Activated CD4-positive, alpha-beta T cell treated with anti-CD3 and anti-CD28 coated beads, Interleukin-2, amount 10 ng/mL, durations not matched to agents 24 days and 14 days (primary cell): Measurements from ENCODE around the gene F8. TPM values are rescaled to one million over a fixed set of nuclear protein-coding genes. Genes with fewer than 3 reads are reported as not detected.

Experiments
- DNase-seq: peaks from one replicate; pipeline ENCODE4 v3.0.0; 2022
- H3K27ac Mint-ChIP-seq: one replicate; pipeline ENCODE4 v1.8.0; 2022; ENCODE audit warnings: mild to moderate bottlenecking, mixed read lengths
- H3K27me3 Mint-ChIP-seq: one replicate; pipeline ENCODE4 v1.8.0; 2022; ENCODE audit warnings: mixed read lengths
- H3K36me3 Mint-ChIP-seq: one replicate; pipeline ENCODE4 v1.8.0; 2022; ENCODE audit warnings: low read depth, mild to moderate bottlenecking, mixed read lengths
- H3K4me1 Mint-ChIP-seq: one replicate; pipeline ENCODE4 v1.8.0; 2021; ENCODE audit warnings: mixed read lengths
- H3K4me3 Mint-ChIP-seq: one replicate; pipeline ENCODE4 v1.8.0; 2022; ENCODE audit warnings: mild to moderate bottlenecking, moderate library complexity, mixed read lengths
- H3K9me3 Mint-ChIP-seq: one replicate; pipeline ENCODE4 v1.8.0; 2021; ENCODE audit warnings: mixed read lengths
- intact Hi-C: fragments of 100-400 bp; cut with micrococcal nuclease; formaldehyde crosslinking; loops from one replicate; pipeline ENCODE4 v1.15.1; 2023
- total RNA-seq: library from RNA; stranded (reverse); gene quantifications from 2 replicates; pipeline ENCODE4 v1.2.3, GENCODE V29; 2022

F8 gene
- 3.0 and 3.7 TPM in 2 replicates for total RNA-seq

GRCh38 chrX:155022585-155022984 is at the start of gene F8:
F8 (minus strand) TSS chrX:155022723; CDS start chrX:155022552, 171 bp downstream.
- no peak for DNase-seq
- no peak within 1 kb of the TSS for H3K27ac Mint-ChIP-seq
- no peaks in the 10 kb centered on the region for H3K9me3 Mint-ChIP-seq
- no peaks in the 10 kb centered on the region for H3K36me3 Mint-ChIP-seq
- no peak within 1 kb of the TSS for H3K4me3 Mint-ChIP-seq
- no peaks in the 10 kb centered on the region for H3K4me1 Mint-ChIP-seq
- intact Hi-C loops: loop anchor here (10.0 kb wide), 1 partner anchor 648 kb away; the partner anchor contains the start of genes EMD and FLNA
- peaks cover 22% of the 10 kb centered on the region for H3K27me3 Mint-ChIP-seq

GRCh38 chrX:155071694-155072280 is 49.3 kb upstream of the F8 start:
- Mint-ChIP-seq H3K27ac (peak overlapping the region; percentile 97), H3K27me3 (no peaks in the 10 kb centered on the region), H3K9me3 (no peaks in the 10 kb centered on the region), H3K4me3 (peak overlapping the region; percentile 95), H3K4me1 (peaks cover 39% of the 10 kb centered on the region), H3K36me3 (peaks cover 25% of the 10 kb centered on the region)
- intact Hi-C loops: loop anchor here (2.0 to 5.0 kb wide), 2 partner anchors 89 to 145 kb away; partner anchors contain the start of gene VBP1
- no peak for DNase-seq

GRCh38 chrX:155070975-155071693 is 48.6 kb upstream of the F8 start, which contains the start of the genes BRCC3, CMC4 and MTCP1:
BRCC3 (plus strand) TSS chrX:155071508; CDS start chrX:155071528, 20 bp downstream.
CMC4 (minus strand) TSS chrX:155071136; CDS start chrX:155064023, 7,113 bp downstream.
MTCP1 (minus strand) TSS chrX:155071136; CDS start chrX:155066010, 5,126 bp downstream.
- H3K27me3 Mint-ChIP-seq: no peaks in the 10 kb centered on the region
- DNase-seq: peak; percentile 93
- H3K27ac Mint-ChIP-seq: peak within 1 kb of the TSS; percentile 97
- peaks cover 25% of the 10 kb centered on the region for H3K36me3 Mint-ChIP-seq
- intact Hi-C loops: loop anchor here (1.0 to 5.0 kb wide), 2 partner anchors 45 to 89 kb away; partner anchors contain the start of gene FUNDC2
- no peaks in the 10 kb centered on the region for H3K9me3 Mint-ChIP-seq
- H3K4me3 Mint-ChIP-seq: peak within 1 kb of the TSS; percentile 95
- H3K4me1 Mint-ChIP-seq: peaks cover 39% of the 10 kb centered on the region

GRCh38 chrX:155070663-155070974 is 48.1 kb upstream of the F8 start:
- Mint-ChIP-seq H3K27ac (peak overlapping the region; percentile 86), H3K4me3 (peak overlapping the region; percentile 83), H3K36me3 (peaks cover 24% of the 10 kb centered on the region), H3K4me1 (peaks cover 38% of the 10 kb centered on the region), H3K9me3 (no peaks in the 10 kb centered on the region), H3K27me3 (no peaks in the 10 kb centered on the region)
- intact Hi-C loops: loop anchor here (1.0 to 5.0 kb wide), 2 partner anchors 44 to 88 kb away; partner anchors contain the start of gene FUNDC2
- no peak for DNase-seq

- H3K27ac Mint-ChIP-seq: peak overlapping the region; percentile 86
- DNase-seq: peak; percentile 57
- H3K4me3 Mint-ChIP-seq: peak overlapping the region; percentile 83
- intact Hi-C loops: loop anchor here (1.0 to 5.0 kb wide), 2 partner anchors 44 to 88 kb away; partner anchors contain the start of gene FUNDC2
- H3K27me3 Mint-ChIP-seq: no peaks in the 10 kb centered on the region
- peaks cover 35% of the 10 kb centered on the region for H3K4me1 Mint-ChIP-seq
- H3K9me3 Mint-ChIP-seq: no peaks in the 10 kb centered on the region
- H3K36me3 Mint-ChIP-seq: peaks cover 20% of the 10 kb centered on the region
These were observed 47.5 kb upstream of the F8 start for GRCh38 chrX:155070038-155070437.

- peak overlapping the region; percentile 83 for H3K4me3 Mint-ChIP-seq
- no peak overlapping the region for H3K27ac Mint-ChIP-seq
- no peak for DNase-seq
These were observed 46.9 kb upstream of the F8 start for GRCh38 chrX:155069414-155069813.

GRCh38 chrX:155068165-155068564 is 45.6 kb upstream of the F8 start:
- peak overlapping the region; percentile 69 for H3K27ac Mint-ChIP-seq

More at GRCh38 chrX:155069414-155069813, 46.9 kb upstream of the F8 start:
- intact Hi-C loops: no loop called here
- no peaks in the 10 kb centered on the region for H3K9me3 Mint-ChIP-seq
- H3K27me3 Mint-ChIP-seq: no peaks in the 10 kb centered on the region
- peaks cover 34% of the 10 kb centered on the region for H3K4me1 Mint-ChIP-seq
- H3K36me3 Mint-ChIP-seq: peaks cover 19% of the 10 kb centered on the region

GRCh38 chrX:155065035-155065734 is 42.7 kb upstream of the F8 start:
- intact Hi-C loops: no loop called here
- DNase-seq: no peak
- H3K27ac Mint-ChIP-seq: peak overlapping the region; percentile 29
- H3K9me3 Mint-ChIP-seq: no peaks in the 10 kb centered on the region
- H3K4me3 Mint-ChIP-seq: no peak overlapping the region
- H3K27me3 Mint-ChIP-seq: no peaks in the 10 kb centered on the region
- H3K36me3 Mint-ChIP-seq: peaks cover 5% of the 10 kb centered on the region
- H3K4me1 Mint-ChIP-seq: peaks cover 17% of the 10 kb centered on the region

More at GRCh38 chrX:155068165-155068564, 45.6 kb upstream of the F8 start:
- no peaks in the 10 kb centered on the region for H3K27me3 Mint-ChIP-seq
- H3K9me3 Mint-ChIP-seq: no peaks in the 10 kb centered on the region
- peaks cover 23% of the 10 kb centered on the region for H3K4me1 Mint-ChIP-seq
- peaks cover 9% of the 10 kb centered on the region for H3K36me3 Mint-ChIP-seq
- intact Hi-C loops: no loop called here
- peak; percentile 55 for DNase-seq
- H3K4me3 Mint-ChIP-seq: no peak overlapping the region

- Mint-ChIP-seq H3K4me3 (no peak overlapping the region), H3K27me3 (no peaks in the 10 kb centered on the region), H3K4me1 (peaks cover 9% of the 10 kb centered on the region), H3K36me3 (peaks cover 5% of the 10 kb centered on the region), H3K9me3 (no peaks in the 10 kb centered on the region), H3K27ac (no peak overlapping the region)
- no peak for DNase-seq
- intact Hi-C loops: no loop called here
These were observed 39.2 kb upstream of the F8 start for GRCh38 chrX:155061760-155062159.

- no peaks in the 10 kb centered on the region for H3K27me3 Mint-ChIP-seq
- peaks cover 17% of the 10 kb centered on the region for H3K4me1 Mint-ChIP-seq
- H3K9me3 Mint-ChIP-seq: no peaks in the 10 kb centered on the region
- H3K36me3 Mint-ChIP-seq: peaks cover 19% of the 10 kb centered on the region
- H3K4me3 Mint-ChIP-seq: peak overlapping the region; percentile 71
- peak overlapping the region; percentile 15 for H3K27ac Mint-ChIP-seq
- intact Hi-C loops: loop anchor here (1.0 to 2.0 kb wide), 2 partner anchors 68 to 76 kb away; no protein-coding TSS in a partner anchor
- DNase-seq: peak; percentile 82
These were observed 34.6 kb upstream of the F8 start for GRCh38 chrX:155056877-155057792.

- intact Hi-C loops: loop anchor here (2.0 kb wide), 1 partner anchor 68 kb away; no protein-coding TSS in a partner anchor
- H3K9me3 Mint-ChIP-seq: no peaks in the 10 kb centered on the region
- DNase-seq: peak; percentile 59
- H3K36me3 Mint-ChIP-seq: peaks cover 23% of the 10 kb centered on the region
- peak overlapping the region; percentile 71 for H3K4me3 Mint-ChIP-seq
- H3K27ac Mint-ChIP-seq: peak overlapping the region; percentile 15
- H3K4me1 Mint-ChIP-seq: peaks cover 19% of the 10 kb centered on the region
- no peaks in the 10 kb centered on the region for H3K27me3 Mint-ChIP-seq
These were observed 33.9 kb upstream of the F8 start for GRCh38 chrX:155056471-155056870.

GRCh38 chrX:155055494-155055893 is 33.0 kb upstream of the F8 start:
- Mint-ChIP-seq H3K27ac (no peak overlapping the region), H3K9me3 (no peaks in the 10 kb centered on the region), H3K4me1 (peaks cover 21% of the 10 kb centered on the region), H3K36me3 (peaks cover 26% of the 10 kb centered on the region), H3K4me3 (no peak overlapping the region), H3K27me3 (no peaks in the 10 kb centered on the region)
- intact Hi-C loops: no loop called here
- DNase-seq: no peak

GRCh38 chrX:155054255-155054654 is 31.7 kb upstream of the F8 start:
- no peaks in the 10 kb centered on the region for H3K27me3 Mint-ChIP-seq
- intact Hi-C loops: no loop called here
- H3K36me3 Mint-ChIP-seq: peaks cover 26% of the 10 kb centered on the region
- H3K9me3 Mint-ChIP-seq: no peaks in the 10 kb centered on the region
- no peak overlapping the region for H3K27ac Mint-ChIP-seq
- H3K4me1 Mint-ChIP-seq: peaks cover 22% of the 10 kb centered on the region
- no peak for DNase-seq
- no peak overlapping the region for H3K4me3 Mint-ChIP-seq
